OCI-LY3 (cell line): ENCODE measurements around the gene CCNL1.
"Not testable (repeated sequence)": the region's sequence is repeated elsewhere in the genome, so short reads cannot be mapped to it uniquely, and the experiment has no call there.

Experiments used
- H2AFZ ChIP-seq: fragments of 200-600, 300-600 bp; shearing (Covaris generic); 2 replicates; pipeline ENCODE4 v1.6.0; 2014; ENCODE audit warnings: antibody characterized with exemption, low read depth, low read length
- H3K27ac ChIP-seq: fragments of 200-600, 300-600 bp; sonication (generic); 2 replicates; pipeline ENCODE4 v1.5.1; 2014; ENCODE audit warnings: mild to moderate bottlenecking, low read length, moderate library complexity, mixed read lengths
- H3K27me3 ChIP-seq: fragments of 200-600, 300-600 bp; sonication (generic); 2 replicates; pipeline ENCODE4 v1.6.1; 2014; ENCODE audit warnings: low read depth, low read length, mixed read lengths
- H3K36me3 ChIP-seq: fragments of 200-600, 300-600 bp; sonication (generic); replicated peaks from 2 replicates; pipeline ENCODE3; 2014; ENCODE audit warnings: low read depth, low read length, mixed read lengths
- H3K4me1 ChIP-seq: fragments of 300-600, 200-600 bp; sonication (generic); 2 replicates; pipeline ENCODE4 v1.6.1; 2014; ENCODE audit warnings: low read length, mixed read lengths
- H3K4me2 ChIP-seq: fragments of 200-600, 300-600 bp; sonication (generic); 2 replicates; pipeline ENCODE4 v1.6.1; 2014; ENCODE audit warnings: low read length, mixed read lengths
- H3K4me3 ChIP-seq: fragments of 300-600, 200-600 bp; sonication (generic); 2 replicates; pipeline ENCODE4 v1.5.1; 2014; ENCODE audit warnings: antibody characterized with exemption, mild to moderate bottlenecking, low read length, moderate library complexity
- H3K79me2 ChIP-seq: fragments of 300-600, 200-600 bp; shearing (Covaris generic); 2 replicates; pipeline ENCODE4 v1.6.1; 2014; ENCODE audit warnings: mild to moderate bottlenecking, low read length, mixed read lengths
- H3K9ac ChIP-seq: fragments of 300-600, 200-600 bp; shearing (Covaris generic); 2 replicates; pipeline ENCODE4 v1.6.0; 2014; ENCODE audit warnings: mild to moderate bottlenecking, low read length, moderate library complexity
- H3K9me3 ChIP-seq: fragments of 200-600, 300-600 bp; shearing (Covaris generic); 2 replicates; pipeline ENCODE4 v1.6.1; 2014; ENCODE audit warnings: low read length, mixed read lengths; ENCODE audit not compliant: insufficient read depth
- H4K20me1 ChIP-seq: fragments of 200-600, 300-600 bp; sonication (generic); 2 replicates; pipeline ENCODE4 v1.6.1; 2016; ENCODE audit warnings: low read length, mixed read lengths; ENCODE audit not compliant: insufficient read depth
- CTCF ChIP-seq: fragments of 200-600, 300-600 bp; sonication (generic); IDR thresholded peaks from 2 replicates; pipeline ENCODE4 v1.5.1; 2014; ENCODE audit warnings: antibody characterized with exemption, low read length, low read depth
- EZH2phosphoT487 ChIP-seq: fragments of 200-600 bp; shearing (Covaris generic); IDR thresholded peaks from 2 replicates; pipeline ENCODE4 v1.6.1; 2018; ENCODE audit warnings: antibody characterized with exemption, mixed run types, low read depth

Gene CCNL1

DNA sequence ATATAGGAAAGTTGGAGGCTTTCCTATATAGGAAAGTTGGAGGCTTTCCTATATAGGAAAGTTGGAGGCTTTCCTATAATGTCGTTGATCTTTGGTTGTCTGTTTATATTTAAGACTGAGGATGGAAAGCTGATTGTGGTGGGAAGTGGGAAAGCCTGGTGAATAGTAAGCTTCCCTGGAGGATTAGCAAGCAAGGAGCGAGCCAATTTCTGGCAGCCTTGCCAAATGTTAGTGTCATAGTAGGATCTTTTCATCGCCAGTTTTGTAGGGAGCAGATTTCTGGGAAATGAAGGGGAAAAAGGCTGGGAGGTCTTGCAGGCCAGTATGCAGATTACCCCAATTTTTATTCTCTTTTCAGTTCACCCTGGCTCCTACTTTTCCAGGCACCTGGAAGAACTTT lies 39.9 kb upstream of the CCNL1 start:
- TF ChIP-seq CTCF (no peak), EZH2phosphoT487 (no peak)
- Histone ChIP-seq H3K9ac (no peak overlapping the region), H3K4me1 (peaks cover 10% of the 10 kb centered on the region)

GRCh38 chr3:157195965-157196364 lies 36.0 kb upstream of the CCNL1 start:
- peaks cover 3% of the 10 kb centered on the region; the same call in 1 of the 2 replicates for H3K27me3 ChIP-seq
- no peaks in the 10 kb centered on the region for H3K36me3 ChIP-seq
- no peak overlapping the region for H3K27ac ChIP-seq
- no peak overlapping the region for H3K4me2 ChIP-seq
- no peaks in the 10 kb centered on the region for H4K20me1 ChIP-seq
- no peaks in the 10 kb centered on the region for H3K9me3 ChIP-seq
- H2AFZ ChIP-seq: no peak overlapping the region
- TF ChIP-seq EZH2phosphoT487 (no peak), CTCF (no peak)
- H3K4me1 ChIP-seq: no peaks in the 10 kb centered on the region
- H3K9ac ChIP-seq: no peak overlapping the region
- H3K79me2 ChIP-seq: no peaks in the 10 kb centered on the region
- no peak overlapping the region for H3K4me3 ChIP-seq

More for the DNA sequence above, 39.9 kb upstream of the CCNL1 start:
- H3K36me3 ChIP-seq: no peaks in the 10 kb centered on the region
- no peaks in the 10 kb centered on the region for H3K9me3 ChIP-seq
- peaks cover 11% of the 10 kb centered on the region for H3K27me3 ChIP-seq
- no peaks in the 10 kb centered on the region for H3K79me2 ChIP-seq
- no peak overlapping the region for H3K4me3 ChIP-seq
- no peak overlapping the region for H3K27ac ChIP-seq
- H2AFZ ChIP-seq: no peak overlapping the region
- H3K4me2 ChIP-seq: no peak overlapping the region
- no peaks in the 10 kb centered on the region for H4K20me1 ChIP-seq

DNA sequence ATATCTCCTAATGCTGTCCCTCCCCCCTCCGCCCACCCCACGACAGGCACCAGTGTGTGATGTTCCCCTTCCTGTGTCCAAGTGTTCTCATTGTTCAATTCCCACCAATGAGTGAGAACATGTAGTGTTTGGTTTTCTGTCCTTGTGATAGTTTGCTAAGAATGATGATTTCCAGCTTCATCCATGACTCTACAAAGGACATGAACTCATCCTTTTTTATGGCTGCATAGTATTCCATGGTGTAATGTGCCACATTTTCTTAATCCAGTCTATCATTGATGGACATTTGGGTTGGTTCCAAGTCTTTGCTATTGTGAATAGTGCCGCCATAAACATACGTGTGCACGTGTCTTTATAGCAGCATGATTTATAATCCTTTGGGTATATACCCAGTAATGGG lies 31.2 kb upstream of the CCNL1 start:
- H3K27me3 ChIP-seq, H3K9me3 ChIP-seq, H3K79me2 ChIP-seq: not testable (repeated sequence)

GRCh38 chr3:157190380-157190872 lies 30.5 kb upstream of the CCNL1 start:
- H4K20me1 ChIP-seq: no peaks in the 10 kb centered on the region
- H3K9me3 ChIP-seq: peaks cover 11% of the 10 kb centered on the region; the same call in 1 of the 2 replicates
- no peaks in the 10 kb centered on the region for H3K79me2 ChIP-seq
- no peak overlapping the region for H3K4me3 ChIP-seq
- no peaks in the 10 kb centered on the region for H3K27me3 ChIP-seq
- no peak overlapping the region for H3K4me2 ChIP-seq
- H2AFZ ChIP-seq: no peak overlapping the region
- TF ChIP-seq EZH2phosphoT487: no peak
- no peak for TF ChIP-seq CTCF
- no peaks in the 10 kb centered on the region for H3K4me1 ChIP-seq
- H3K36me3 ChIP-seq: peaks cover 10% of the 10 kb centered on the region
- no peak overlapping the region for H3K27ac ChIP-seq
- no peak overlapping the region for H3K9ac ChIP-seq

More for the DNA sequence above, 31.2 kb upstream of the CCNL1 start:
- H2AFZ ChIP-seq, H3K4me2 ChIP-seq, H3K36me3 ChIP-seq, H4K20me1 ChIP-seq, H3K4me3 ChIP-seq, H3K9ac ChIP-seq, H3K4me1 ChIP-seq, H3K27ac ChIP-seq: not testable (repeated sequence)
